NB4 (cell line): ENCODE data around the gene SPACDR.

ENCODE experiments used
- POLR2A ChIP-seq: IDR thresholded peaks from 2 replicates; pipeline ENCODE4 v1.6.1; 2011; ENCODE audit warnings: mild to moderate bottlenecking; ENCODE audit not compliant: insufficient read length; ENCODE audit errors: extremely low read depth
- TF ChIP-seq, protein P1 (sequence below): IDR thresholded peaks from one replicate; pipeline ENCODE4 v1.5.1; 2012; ENCODE audit warnings: low read depth, low read length

- no peak for TF ChIP-seq POLR2A
- TF ChIP-seq, protein P1, sequence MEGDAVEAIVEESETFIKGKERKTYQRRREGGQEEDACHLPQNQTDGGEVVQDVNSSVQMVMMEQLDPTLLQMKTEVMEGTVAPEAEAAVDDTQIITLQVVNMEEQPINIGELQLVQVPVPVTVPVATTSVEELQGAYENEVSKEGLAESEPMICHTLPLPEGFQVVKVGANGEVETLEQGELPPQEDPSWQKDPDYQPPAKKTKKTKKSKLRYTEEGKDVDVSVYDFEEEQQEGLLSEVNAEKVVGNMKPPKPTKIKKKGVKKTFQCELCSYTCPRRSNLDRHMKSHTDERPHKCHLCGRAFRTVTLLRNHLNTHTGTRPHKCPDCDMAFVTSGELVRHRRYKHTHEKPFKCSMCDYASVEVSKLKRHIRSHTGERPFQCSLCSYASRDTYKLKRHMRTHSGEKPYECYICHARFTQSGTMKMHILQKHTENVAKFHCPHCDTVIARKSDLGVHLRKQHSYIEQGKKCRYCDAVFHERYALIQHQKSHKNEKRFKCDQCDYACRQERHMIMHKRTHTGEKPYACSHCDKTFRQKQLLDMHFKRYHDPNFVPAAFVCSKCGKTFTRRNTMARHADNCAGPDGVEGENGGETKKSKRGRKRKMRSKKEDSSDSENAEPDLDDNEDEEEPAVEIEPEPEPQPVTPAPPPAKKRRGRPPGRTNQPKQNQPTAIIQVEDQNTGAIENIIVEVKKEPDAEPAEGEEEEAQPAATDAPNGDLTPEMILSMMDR = no peak
Observed at GRCh38 chr7:100411101-100411500, 53.0 kb downstream of the SPACDR start.
